Measurements from ENCODE around the gene RHOT1.

RHOT1 gene

DNA sequence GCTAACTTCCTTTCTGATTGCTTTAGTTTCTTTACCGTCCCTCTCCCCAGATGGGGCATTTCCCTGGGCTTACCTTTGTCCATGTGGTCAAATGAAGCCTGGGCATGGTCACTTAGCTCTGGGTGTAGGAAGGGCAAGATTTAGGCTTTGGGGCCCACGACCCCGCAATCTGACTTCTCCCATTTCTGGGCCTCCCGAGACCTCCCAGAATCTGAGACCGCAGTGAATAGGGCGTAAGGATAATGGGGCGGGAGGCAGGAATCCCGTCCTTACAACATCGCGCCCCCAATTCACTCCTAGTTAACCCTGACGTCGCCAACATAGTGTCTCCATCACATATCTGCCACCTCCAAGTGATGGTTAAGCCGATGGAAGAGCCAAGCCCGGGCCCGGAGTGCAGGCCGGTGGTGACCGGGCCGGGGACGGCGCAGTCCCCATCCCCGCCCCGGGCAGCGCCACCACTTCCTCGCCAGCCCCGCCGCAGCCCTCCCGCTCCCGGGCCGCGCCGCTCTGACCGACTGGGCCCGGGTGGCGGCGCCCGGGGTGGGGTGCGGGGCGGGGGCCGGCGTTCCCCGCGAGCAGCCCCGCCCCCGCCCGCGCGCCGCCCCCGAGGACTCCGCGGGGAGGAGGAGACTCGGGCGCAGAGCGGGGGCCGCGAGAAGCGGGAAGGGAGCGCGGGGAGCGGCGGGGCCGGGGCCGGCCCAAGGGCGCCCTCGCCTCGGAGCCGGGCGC is 123.1 kb downstream of the RHOT1 start, which contains the start of gene RHBDL3:
TSS of gene RHBDL3 (plus strand) at position 641 of the 732 bp plus-strand sequence. CDS start 358 bp downstream, outside the sequence.
- Histone ChIP-seq H3K27ac (replicated peaks) (no peak within 1 kb of the TSS), H3K27me3 (ENCODE audit: insufficient read depth, poor library complexity, severe bottlenecking) (peaks cover 75% of the 10 kb centered on the region), H3K4me3 (replicated peaks; ENCODE audit: insufficient read depth, low read length) (peak within 1 kb of the TSS; percentile 42)
- TF ChIP-seq GABPA (IDR thresholded peaks at IDR 0.05; ENCODE audit: low read depth) (no peak), SPI1 (IDR thresholded peaks at IDR 0.05; ENCODE audit: borderline replicate concordance, low read depth) (no peak), POLR2AphosphoS5 (IDR thresholded peaks at IDR 0.05; ENCODE audit: low read depth) (no peak)
- TF ChIP-seq, protein P1, sequence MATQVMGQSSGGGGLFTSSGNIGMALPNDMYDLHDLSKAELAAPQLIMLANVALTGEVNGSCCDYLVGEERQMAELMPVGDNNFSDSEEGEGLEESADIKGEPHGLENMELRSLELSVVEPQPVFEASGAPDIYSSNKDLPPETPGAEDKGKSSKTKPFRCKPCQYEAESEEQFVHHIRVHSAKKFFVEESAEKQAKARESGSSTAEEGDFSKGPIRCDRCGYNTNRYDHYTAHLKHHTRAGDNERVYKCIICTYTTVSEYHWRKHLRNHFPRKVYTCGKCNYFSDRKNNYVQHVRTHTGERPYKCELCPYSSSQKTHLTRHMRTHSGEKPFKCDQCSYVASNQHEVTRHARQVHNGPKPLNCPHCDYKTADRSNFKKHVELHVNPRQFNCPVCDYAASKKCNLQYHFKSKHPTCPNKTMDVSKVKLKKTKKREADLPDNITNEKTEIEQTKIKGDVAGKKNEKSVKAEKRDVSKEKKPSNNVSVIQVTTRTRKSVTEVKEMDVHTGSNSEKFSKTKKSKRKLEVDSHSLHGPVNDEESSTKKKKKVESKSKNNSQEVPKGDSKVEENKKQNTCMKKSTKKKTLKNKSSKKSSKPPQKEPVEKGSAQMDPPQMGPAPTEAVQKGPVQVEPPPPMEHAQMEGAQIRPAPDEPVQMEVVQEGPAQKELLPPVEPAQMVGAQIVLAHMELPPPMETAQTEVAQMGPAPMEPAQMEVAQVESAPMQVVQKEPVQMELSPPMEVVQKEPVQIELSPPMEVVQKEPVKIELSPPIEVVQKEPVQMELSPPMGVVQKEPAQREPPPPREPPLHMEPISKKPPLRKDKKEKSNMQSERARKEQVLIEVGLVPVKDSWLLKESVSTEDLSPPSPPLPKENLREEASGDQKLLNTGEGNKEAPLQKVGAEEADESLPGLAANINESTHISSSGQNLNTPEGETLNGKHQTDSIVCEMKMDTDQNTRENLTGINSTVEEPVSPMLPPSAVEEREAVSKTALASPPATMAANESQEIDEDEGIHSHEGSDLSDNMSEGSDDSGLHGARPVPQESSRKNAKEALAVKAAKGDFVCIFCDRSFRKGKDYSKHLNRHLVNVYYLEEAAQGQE (IDR thresholded peaks at IDR 0.05; ENCODE audit: insufficient replicate concordance, low read depth) = no peak
- TF ChIP-seq, protein P2, sequence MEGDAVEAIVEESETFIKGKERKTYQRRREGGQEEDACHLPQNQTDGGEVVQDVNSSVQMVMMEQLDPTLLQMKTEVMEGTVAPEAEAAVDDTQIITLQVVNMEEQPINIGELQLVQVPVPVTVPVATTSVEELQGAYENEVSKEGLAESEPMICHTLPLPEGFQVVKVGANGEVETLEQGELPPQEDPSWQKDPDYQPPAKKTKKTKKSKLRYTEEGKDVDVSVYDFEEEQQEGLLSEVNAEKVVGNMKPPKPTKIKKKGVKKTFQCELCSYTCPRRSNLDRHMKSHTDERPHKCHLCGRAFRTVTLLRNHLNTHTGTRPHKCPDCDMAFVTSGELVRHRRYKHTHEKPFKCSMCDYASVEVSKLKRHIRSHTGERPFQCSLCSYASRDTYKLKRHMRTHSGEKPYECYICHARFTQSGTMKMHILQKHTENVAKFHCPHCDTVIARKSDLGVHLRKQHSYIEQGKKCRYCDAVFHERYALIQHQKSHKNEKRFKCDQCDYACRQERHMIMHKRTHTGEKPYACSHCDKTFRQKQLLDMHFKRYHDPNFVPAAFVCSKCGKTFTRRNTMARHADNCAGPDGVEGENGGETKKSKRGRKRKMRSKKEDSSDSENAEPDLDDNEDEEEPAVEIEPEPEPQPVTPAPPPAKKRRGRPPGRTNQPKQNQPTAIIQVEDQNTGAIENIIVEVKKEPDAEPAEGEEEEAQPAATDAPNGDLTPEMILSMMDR (IDR thresholded peaks at IDR 0.05; ENCODE audit: insufficient read depth, low read length) = no peak
- DNase-seq (ENCODE audit: low read depth in 1 of 2, low spot score in 1 of 2) = no peak

DNA sequence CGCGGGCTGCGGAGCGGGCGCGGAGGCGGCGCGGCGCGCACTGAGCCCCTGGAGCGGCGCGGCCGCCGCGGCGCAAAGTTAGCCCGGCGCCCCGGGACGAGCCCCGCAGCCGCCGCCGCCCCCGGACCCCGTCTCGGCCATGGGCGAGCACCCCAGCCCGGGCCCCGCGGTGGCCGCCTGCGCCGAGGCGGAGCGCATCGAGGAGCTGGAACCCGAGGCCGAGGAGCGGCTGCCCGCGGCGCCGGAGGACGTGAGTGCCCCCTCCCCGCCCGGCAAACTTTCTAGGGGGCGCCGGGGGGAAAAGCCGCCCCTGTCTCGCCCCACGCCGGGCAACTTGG is 123.7 kb downstream of the RHOT1 start:
- no peak overlapping the region for H3K27ac ChIP-seq (replicated peaks)
- no peak for DNase-seq (ENCODE audit: low read depth in 1 of 2, low spot score in 1 of 2)
- H3K4me3 ChIP-seq (replicated peaks; ENCODE audit: insufficient read depth, low read length) = peak overlapping the region; percentile 42
- peaks cover 74% of the 10 kb centered on the region for H3K27me3 ChIP-seq (ENCODE audit: insufficient read depth, poor library complexity, severe bottlenecking)
- TF ChIP-seq GABPA (IDR thresholded peaks at IDR 0.05; ENCODE audit: low read depth) = no peak
- TF ChIP-seq, protein P2 (IDR thresholded peaks at IDR 0.05; ENCODE audit: insufficient read depth, low read length) = no peak
- TF ChIP-seq, protein P1 (IDR thresholded peaks at IDR 0.05; ENCODE audit: insufficient replicate concordance, low read depth) = no peak
- TF ChIP-seq SPI1 (IDR thresholded peaks at IDR 0.05; ENCODE audit: borderline replicate concordance, low read depth) = no peak
- no peak for TF ChIP-seq POLR2AphosphoS5 (IDR thresholded peaks at IDR 0.05; ENCODE audit: low read depth)

DNA sequence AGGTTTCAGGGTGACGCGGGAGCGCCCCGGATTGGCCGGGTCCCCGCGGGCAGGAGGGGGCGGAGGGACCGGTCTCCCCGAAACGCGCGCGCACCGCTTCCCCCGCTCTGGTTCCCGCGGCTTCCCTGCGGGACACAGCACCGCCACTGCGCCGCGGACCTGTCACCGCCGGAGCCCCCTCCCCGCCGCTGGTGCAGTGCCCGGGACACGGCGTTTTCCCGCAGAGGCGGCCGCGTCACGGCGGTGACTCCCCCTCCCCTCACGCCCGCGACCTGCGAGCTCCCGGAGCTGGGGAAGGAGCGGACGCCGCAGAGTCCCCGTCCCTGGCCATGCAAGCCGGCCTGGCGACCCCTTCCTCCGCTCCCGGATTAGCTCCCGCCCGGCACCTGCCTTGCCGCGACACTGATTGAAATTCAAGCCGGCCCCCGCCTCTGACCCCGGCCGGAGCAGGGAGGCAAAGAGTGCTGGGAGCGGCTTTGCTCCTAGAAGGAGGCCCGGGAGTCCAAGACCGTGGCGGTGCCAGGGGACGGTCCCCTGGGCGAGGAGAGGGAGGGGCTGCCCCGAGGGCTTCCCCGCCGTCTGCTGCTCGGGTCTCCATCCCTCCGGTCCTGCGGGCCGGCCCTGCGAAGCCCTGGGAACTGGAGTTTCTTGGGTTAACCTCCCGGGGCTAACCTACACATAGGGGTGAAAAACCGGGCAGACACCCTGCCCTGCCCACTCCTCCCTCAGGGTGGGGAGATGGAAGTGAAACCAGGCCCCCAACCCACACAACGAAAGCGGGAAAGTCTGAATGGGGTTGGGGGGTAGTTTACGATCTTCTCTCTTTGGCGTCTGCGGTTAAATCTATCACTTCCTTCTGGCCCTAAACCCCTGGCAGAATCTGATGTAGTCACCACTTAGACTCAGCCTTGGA is 124.3 kb downstream of the RHOT1 start:
- H3K27ac ChIP-seq (replicated peaks) = no peak overlapping the region
- peaks cover 68% of the 10 kb centered on the region for H3K27me3 ChIP-seq (ENCODE audit: insufficient read depth, poor library complexity, severe bottlenecking)
- peak overlapping the region; percentile 42 for H3K4me3 ChIP-seq (replicated peaks; ENCODE audit: insufficient read depth, low read length)
- TF ChIP-seq GABPA (IDR thresholded peaks at IDR 0.05; ENCODE audit: low read depth) = no peak
- DNase-seq (ENCODE audit: low read depth in 1 of 2, low spot score in 1 of 2) = no peak

DNA sequence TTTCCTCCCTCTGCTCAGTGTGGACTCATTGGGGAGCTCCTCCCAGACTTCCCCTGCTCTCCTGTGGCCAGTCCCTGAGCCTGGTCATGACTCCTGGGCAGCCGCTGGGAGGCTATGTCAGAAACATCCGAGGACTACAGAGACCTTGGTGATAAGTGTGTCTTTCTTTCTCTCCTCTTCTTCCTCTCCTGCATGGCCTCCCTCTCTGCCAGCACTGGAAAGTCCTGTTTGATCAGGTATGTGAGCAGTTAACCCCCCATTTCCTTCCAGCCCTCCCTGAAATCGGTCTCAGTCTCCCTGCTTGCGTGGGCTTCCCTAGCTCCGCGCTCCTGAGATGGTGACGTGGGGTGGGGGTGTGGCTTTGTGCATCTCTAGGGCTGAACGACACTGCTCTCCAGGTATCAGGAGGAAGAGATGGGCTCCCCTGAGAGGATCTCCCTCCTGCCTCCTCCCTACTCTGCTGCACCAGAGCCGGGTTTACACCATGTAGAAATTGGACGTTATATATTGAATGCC is 125.4 kb downstream of the RHOT1 start:
- DNase-seq (ENCODE audit: low read depth in 1 of 2, low spot score in 1 of 2) = no peak
- H3K4me3 ChIP-seq (replicated peaks; ENCODE audit: insufficient read depth, low read length) = no peak overlapping the region
- no peak overlapping the region for H3K27ac ChIP-seq (replicated peaks)
- no peak for TF ChIP-seq POLR2AphosphoS5 (IDR thresholded peaks at IDR 0.05; ENCODE audit: low read depth)
- TF ChIP-seq GABPA (IDR thresholded peaks at IDR 0.05; ENCODE audit: low read depth) = no peak
- no peak for TF ChIP-seq SPI1 (IDR thresholded peaks at IDR 0.05; ENCODE audit: borderline replicate concordance, low read depth)
- TF ChIP-seq, protein P1 (IDR thresholded peaks at IDR 0.05; ENCODE audit: insufficient replicate concordance, low read depth) = no peak
- TF ChIP-seq, protein P2 (IDR thresholded peaks at IDR 0.05; ENCODE audit: insufficient read depth, low read length) = no peak
- H3K27me3 ChIP-seq (ENCODE audit: insufficient read depth, poor library complexity, severe bottlenecking) = peaks cover 58% of the 10 kb centered on the region
